ENCODE data around the gene MRPL21. TPM values are rescaled to one million over a fixed set of nuclear protein-coding genes. Genes with fewer than 3 reads are reported as not detected.

MRPL21 gene
- total and polyA plus RNA-seq, 2 of the 13 experiments (the other 11 are each of a cell fraction or from before 2014, with no cell fraction given): 61.5 to 100 TPM

GRCh38 chr11:68938088-68938487, 34.5 kb upstream of the MRPL21 start (continued):
- TF ChIP-seq ZNF784 (CRISPR knock-in tag; IDR thresholded peaks at IDR 0.05; ENCODE audit: borderline replicate concordance): no peak

GRCh38 chr11:68936676-68937620, 33.3 kb upstream of the MRPL21 start:
- POLR2A ChIA-PET: no interaction called here
- H3K4me3 ChIP-seq (replicated peaks in 1 of 3; ENCODE audit: insufficient read depth in 1 of 3, low read depth in 2 of 3, low read length in 3 of 3): no peak overlapping the region
- TF ChIP-seq KLF16 (CRISPR knock-in tag; IDR thresholded peaks at IDR 0.05) (no peak), NCOA2 (CRISPR knock-in tag; IDR thresholded peaks at IDR 0.05) (no peak), ATF4 (CRISPR knock-in tag; IDR thresholded peaks at IDR 0.05) (no peak), TOE1 (CRISPR knock-in tag; IDR thresholded peaks at IDR 0.05) (no peak), RXRA (CRISPR knock-in tag; IDR thresholded peaks at IDR 0.05) (no peak), ZBTB42 (CRISPR knock-in tag; IDR thresholded peaks at IDR 0.05) (no peak), USF2 (IDR thresholded peaks at IDR 0.05; ENCODE audit: low read depth, low read length) (no peak), USF2 (CRISPR knock-in tag; IDR thresholded peaks at IDR 0.05; ENCODE audit: borderline replicate concordance) (no peak), MLLT10 (CRISPR knock-in tag; IDR thresholded peaks at IDR 0.05) (no peak), ZNF33B (CRISPR knock-in tag; IDR thresholded peaks at IDR 0.05) (no peak), THRA (CRISPR knock-in tag; IDR thresholded peaks at IDR 0.05; ENCODE audit: borderline replicate concordance) (no peak)
- DNase-seq (ENCODE audit: low spot score): no peak
- no peak overlapping the region for H3K4me2 ChIP-seq (ENCODE audit: low read depth, low read length)
- H3K27ac ChIP-seq (ENCODE audit: extremely low read length, insufficient read depth, low read length): no peak overlapping the region
- no peak overlapping the region for H3K9ac ChIP-seq (ENCODE audit: insufficient read depth, low read depth, low read length)
- H3K27me3 ChIP-seq (ENCODE audit: control insufficient read depth in 1 of 2, insufficient read depth in 2 of 2, low read length in 2 of 2): no peaks in the 10 kb centered on the region; a peak in 1 of 5 replicates
- CTCF ChIA-PET (ENCODE audit: low intra/inter-chr PET ratio, low total read pairs): no interaction called here
- intact Hi-C loops (cut with micrococcal nuclease; ENCODE audit: unreplicated experiment): no loop called here
- BruUV-seq (replicated peaks): no TSS peak
- peaks cover 19 to 42% of the 10 kb centered on the region in 2 experiments; a peak in 4 of 5 replicates for H3K36me3 ChIP-seq (replicated peaks in 1 of 2; ENCODE audit: control insufficient read depth in 1 of 2, insufficient read depth in 2 of 2, low read length in 2 of 2)
- ATAC-seq: no peak
- H4K20me1 ChIP-seq (ENCODE audit: insufficient read depth, low read length): no peaks in the 10 kb centered on the region
- no peaks in the 10 kb centered on the region for H3K9me3 ChIP-seq (ENCODE audit: low read length)
- 93% methylated on average over 23 of the region's 29 CpGs for WGBS (ENCODE audit: low lambda C conversion rate)
- H2AFZ ChIP-seq (ENCODE audit: low read length): no peak overlapping the region
- in situ Hi-C loops (cut with HindIII; ENCODE audit: extremely low pct_ligation_motif_present, low pct_unique_long_range_greater_than_20kb): no loop called here
- H3K4me1 ChIP-seq (ENCODE audit: insufficient read depth, low read length): no peaks in the 10 kb centered on the region
- FAIRE-seq: no peak
- no peaks in the 10 kb centered on the region for H3K79me2 ChIP-seq (ENCODE audit: insufficient read depth, low read length)

All from HepG2 (cell line).